Activated CD4-positive, alpha-beta T cell treated with anti-CD3 and anti-CD28 coated beads, Interleukin-2, amount 50 U/mL, for 1 hour (primary cell): ENCODE data around the gene SNX24.
"Not testable (repeated sequence)": the region's sequence is repeated elsewhere in the genome, so short reads cannot be mapped to it uniquely, and the experiment has no call there.

Source experiments
- DNase-seq: peaks from one replicate; pipeline ENCODE4 v3.0.0-alpha.2; 2020

The SNX24 gene

GRCh38 chr5:122924719-122925395 lies 79.4 kb downstream of the SNX24 start:
- DNase-seq = no peak

- no peak for DNase-seq
Observed at GRCh38 chr5:122929001-122929400, 83.6 kb downstream of the SNX24 start.

GRCh38 chr5:122929980-122930379 lies 84.6 kb downstream of the SNX24 start:
- DNase-seq = no peak

GRCh38 chr5:122933956-122934355 lies 88.5 kb downstream of the SNX24 start:
- DNase-seq = no peak

- no peak for DNase-seq
Observed at GRCh38 chr5:122936088-122936487, 90.7 kb downstream of the SNX24 start.

- no peak for DNase-seq
Observed at GRCh38 chr5:122937914-122938313, 92.5 kb downstream of the SNX24 start.

DNA sequence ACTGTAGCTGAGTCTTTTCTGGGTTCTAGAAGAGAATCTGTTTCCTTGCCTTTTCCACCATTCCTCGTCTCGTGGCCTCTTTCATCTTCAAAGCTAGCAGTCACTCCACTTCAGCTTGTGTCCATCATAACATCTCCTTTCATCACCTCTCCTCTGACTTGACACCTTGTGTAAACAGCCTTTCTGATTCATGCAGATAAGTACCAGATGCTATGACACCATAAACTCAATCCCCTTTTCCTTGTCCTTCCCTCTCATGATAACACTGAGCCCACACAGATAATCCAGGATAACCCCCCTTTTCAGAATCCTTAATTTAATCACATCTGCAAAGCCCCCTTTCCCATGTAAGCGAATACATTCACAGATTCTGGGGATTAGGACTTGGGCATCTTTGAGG lies 95.5 kb downstream of the SNX24 start:
- no peak for DNase-seq

DNA sequence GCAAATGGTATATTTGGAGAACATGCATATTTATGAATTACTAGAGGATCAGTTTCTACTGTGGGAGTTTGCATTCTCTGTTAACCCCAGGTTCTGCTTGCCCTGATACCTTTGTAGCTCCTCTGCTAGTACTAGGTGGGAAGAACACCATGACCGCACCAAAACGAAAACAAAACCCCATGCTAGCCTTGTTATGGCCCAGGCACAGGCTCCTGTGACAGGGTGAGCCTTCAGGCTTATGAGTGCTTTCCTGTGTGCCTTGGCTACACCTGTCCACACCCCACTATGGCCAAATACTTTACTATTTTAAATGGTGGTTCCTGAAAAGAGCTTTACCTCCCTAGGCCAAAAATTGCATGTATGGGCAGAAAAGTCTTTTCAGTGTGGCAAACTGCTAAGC lies 96.3 kb downstream of the SNX24 start:
- DNase-seq = no peak

GRCh38 chr5:122942164-122942914 lies 96.9 kb downstream of the SNX24 start:
- no peak for DNase-seq

DNA sequence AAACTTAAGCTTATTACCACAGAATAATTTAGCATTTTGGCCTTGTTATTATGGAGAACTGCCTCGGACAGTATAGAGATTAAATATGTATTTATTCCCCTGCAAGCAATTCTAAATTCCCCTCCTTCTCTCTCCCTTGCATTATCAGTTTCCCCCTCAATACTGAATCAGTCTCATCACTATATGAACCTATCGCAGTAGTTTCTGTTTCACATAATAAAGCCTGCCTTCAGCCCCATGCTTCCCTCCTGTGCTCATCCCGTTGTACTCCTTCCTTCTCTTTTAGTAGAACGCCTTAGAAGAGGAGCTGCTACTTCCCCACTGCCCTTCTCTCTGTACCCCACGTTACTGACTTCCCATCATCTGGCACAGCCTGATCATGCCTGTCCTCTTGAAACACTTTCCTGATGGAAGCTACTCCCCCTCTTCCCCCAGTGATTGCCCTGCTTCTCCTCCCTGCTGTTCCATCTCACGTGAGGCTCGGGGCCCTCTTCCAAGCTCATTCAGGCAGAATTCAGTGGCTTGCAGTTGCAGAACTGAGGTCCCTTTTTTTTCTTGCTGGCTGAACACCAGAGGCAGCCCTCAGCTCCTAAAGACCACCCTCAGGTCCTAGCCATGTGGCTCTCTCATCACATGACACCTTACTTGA lies 97.8 kb downstream of the SNX24 start:
- no peak for DNase-seq

DNA sequence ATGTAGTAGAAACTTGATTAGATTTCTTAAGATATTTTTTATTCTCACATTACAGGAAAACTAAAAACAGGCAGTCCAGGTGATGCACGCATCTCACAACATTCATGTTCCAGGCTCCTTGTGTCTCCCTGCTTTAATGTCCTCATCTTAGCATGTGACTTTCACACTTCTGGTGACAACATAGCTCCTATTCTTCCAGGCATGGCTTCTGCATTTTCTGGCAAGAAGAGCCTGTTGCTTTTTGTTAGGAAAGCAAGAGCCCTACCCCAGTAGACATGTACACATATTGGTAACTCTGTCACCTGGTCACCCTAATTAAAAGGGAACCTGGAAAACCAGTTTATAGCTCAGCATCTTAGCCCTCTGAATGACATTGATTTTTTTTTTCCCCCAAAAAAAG lies 98.6 kb downstream of the SNX24 start:
- DNase-seq = no peak

- DNase-seq = no peak
Observed at GRCh38 chr5:122947372-122947771, 102.0 kb downstream of the SNX24 start.

DNA sequence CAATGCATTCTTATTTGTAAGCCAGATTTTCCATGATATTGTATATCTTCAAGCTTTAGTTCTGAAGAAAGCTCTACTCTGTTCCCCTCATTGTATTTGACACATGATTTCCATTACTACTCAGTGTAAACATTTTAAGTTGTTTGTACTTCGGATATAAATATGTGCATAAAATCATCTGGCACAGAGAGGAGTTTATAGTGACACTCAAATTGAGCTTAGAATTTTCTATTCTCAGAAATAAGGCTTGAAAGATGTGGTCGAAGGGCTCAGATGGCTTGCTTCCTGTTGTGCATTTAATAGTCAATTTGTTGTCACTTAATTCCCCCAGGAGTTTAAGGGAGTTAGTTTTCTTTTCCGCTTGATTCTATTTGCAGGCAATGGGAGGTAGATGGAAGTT lies 102.4 kb downstream of the SNX24 start:
- no peak for DNase-seq

DNA sequence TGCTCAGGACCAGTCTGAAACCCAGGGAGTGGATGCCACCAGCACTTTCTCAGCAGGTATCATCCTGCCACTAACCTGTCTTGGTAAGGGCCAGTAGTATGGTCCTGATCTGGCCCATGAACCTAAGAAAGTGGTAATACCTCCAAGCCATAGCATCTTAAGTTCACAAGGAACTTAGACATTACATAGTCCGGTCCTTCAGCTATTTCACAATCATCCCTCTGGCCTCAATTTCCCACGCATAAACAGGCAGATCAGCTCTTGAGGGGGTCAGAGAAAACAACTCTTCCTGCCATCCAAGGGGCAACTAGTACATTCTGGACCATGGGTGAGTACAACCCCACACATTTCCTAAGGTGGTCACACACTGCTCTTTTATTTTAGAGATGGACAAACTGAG lies 102.9 kb downstream of the SNX24 start:
- DNase-seq = no peak

DNA sequence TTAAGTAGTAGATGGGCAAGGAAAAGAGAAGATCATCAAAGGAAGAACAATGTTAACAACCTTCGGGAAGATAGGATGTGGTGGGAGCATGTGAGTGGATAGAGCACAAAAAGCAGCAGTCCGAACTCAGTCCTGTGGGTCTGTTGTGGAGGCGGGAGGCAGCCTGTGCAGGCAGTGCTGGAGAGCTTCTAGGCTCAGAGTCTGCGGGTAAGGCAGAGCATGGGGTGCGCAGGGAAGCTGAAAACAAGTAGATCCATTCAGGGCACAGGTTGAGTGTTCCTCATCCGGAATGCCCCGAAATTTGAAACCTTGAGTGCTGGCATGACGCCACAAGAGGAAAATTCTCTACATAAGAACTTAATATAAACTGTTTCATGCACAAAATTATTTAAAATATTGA lies 106.2 kb downstream of the SNX24 start:
- no peak for DNase-seq

- DNase-seq = no peak
Observed at GRCh38 chr5:122954719-122955118, 109.3 kb downstream of the SNX24 start.

DNA sequence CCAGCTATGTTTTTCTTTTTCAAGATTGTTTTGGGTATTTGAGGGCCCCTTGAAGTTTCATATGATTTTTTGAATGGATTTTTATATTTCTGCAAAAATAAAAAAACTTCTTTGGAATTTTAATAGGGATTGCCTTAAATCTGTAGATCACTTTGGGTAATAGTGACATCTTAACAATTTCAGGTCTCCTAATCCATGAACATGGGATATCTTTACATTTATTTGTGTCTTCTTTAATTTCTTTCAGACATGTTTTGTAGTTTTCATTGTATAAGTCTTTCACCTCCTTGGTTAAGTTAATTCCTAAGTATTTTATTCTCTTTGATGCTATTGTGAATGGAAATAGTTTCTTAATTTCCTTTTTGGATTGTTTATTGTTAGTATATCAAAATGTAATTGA lies 112.0 kb downstream of the SNX24 start:
- no peak for DNase-seq

- no peak for DNase-seq
Observed at GRCh38 chr5:122959740-122960445, 114.5 kb downstream of the SNX24 start.

DNA sequence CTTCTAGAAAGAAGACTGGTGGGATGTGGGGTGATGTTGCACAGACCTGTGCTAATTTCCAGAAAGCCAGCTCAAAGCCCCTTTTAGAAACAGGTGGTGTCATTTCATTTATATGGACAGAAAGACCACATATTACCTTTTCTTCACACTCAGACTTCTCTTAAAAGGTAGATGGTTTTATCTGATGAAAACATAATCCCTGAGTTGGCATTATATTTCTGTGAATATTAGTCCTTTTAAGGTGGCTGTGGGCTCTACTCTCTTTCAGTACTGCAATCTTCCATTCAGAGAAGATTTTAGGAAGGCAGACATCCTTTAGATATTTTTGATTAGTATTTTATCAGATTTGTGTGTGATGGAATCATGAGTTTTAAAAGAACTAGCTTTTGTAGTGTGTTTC lies 117.9 kb downstream of the SNX24 start:
- DNase-seq = no peak

DNA sequence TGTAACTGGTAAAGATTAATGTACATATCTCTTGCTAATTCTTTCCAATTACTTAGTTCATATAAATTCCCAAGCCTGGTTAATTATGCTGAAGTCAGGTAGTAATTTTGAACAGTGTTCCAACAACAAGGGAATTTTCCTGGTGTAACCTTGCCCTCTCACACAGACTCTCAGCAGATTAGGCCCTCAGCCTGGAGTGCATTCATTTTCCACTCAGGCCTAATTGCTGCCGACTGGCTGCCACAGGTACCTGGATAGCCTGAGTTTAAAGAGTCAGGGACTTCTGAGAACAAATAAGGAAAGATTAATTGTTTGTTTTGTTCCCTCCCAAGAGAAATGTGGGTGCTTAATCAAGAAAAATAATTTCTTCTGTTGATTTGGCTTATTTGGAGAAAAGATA lies 119.7 kb downstream of the SNX24 start:
- DNase-seq = no peak

DNA sequence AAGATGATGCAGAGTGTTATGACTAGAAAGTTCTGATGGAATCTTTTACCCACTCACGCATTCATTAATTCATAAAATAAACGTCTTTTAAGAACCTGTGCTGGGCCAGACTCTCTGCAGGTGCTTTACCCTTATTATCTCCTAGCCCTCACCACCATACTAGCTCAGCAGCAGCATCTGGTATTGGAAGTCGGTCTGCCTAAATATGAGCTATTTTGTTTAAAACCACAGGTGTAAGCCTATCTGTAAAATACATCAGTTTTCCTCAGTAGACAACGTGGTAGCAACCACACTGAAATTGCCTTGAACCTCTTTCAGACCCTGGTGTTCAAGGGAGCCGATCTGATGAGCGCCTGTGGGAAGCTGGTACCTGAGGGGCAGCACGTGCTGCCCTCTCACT lies 121.7 kb downstream of the SNX24 start:
- no peak for DNase-seq

DNA sequence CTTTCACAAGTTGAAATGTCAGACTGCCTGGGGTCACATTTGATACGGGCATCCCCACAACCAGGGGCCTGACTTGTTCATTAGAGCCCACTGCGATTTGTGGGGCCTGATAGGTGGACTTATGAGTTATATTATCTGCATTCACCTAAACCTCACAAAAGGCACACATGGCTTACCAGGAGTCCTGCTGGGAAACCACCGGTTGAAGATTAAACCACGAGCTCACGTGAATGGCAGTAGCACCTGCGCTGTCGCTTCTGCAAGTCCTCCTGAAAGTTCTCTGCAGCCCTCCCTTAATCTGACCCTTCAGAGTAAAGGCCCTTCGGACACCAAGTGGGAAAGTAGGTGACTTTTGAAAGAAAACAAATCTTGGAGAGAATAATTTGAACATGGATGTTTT lies 122.2 kb downstream of the SNX24 start:
- no peak for DNase-seq

- not testable (repeated sequence) for DNase-seq
Observed at GRCh38 chr5:122968056-122968455, 122.6 kb downstream of the SNX24 start.

- no peak for DNase-seq
Observed at GRCh38 chr5:122971333-122971732, 125.9 kb downstream of the SNX24 start.
